ENCODE data around the gene CEP152.
"Not testable (repeated sequence)": the region's sequence is repeated elsewhere in the genome, so short reads cannot be mapped to it uniquely, and the experiment has no call there.

CEP152 gene

DNA sequence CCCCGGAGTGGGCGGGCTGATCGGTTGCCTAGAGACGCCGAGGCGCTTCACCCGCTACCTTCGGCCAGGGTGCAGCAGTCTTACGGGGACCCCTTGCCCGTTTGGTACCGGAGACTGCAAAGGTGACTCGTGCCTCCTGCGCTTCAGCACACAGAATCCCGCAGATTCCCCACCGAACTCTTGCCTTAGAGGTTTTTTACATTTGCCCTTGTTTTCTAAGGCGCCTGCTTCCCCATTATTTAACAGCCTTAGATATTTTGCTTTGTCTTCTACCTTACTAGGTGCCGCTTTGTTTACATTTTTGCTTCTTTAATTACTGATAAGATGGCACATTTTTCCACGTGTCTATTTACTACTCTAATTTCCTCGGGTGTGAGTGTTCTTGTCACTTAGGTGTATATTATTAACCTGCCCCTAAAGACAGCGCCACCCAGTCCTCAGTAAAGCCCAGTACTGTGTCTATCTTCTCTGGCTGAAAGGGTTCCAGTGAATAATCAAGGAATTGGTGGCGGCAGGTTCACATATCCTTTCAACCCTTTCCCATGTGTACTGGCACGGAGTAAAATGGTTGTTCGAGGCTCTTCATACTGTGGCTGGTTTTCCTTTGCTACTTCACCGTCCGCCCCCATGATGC is 573 bp upstream of the CEP152 start:
- DNase-seq (ENCODE audit: low read depth), result no peak

DNA sequence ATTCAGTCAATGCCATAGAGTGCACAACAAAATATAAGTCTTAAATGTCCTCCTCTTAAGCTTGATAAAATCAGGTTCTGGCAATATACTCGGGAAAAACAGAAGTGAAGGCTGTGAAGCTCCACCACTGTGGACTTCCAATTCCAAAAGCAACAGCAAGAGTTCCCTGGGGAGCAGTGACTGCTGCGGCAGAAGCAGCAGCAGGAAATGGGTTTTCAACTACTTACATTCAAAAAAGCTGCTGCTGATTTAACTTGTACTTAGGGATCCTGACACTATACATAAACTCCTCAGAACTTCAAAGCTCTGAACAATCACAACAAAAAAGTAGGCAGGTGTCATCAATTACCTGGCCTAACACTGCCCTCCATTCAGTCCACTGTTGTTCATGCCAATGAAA is 4.7 kb downstream of the CEP152 start:
- no peak for DNase-seq (ENCODE audit: low read depth)

DNA sequence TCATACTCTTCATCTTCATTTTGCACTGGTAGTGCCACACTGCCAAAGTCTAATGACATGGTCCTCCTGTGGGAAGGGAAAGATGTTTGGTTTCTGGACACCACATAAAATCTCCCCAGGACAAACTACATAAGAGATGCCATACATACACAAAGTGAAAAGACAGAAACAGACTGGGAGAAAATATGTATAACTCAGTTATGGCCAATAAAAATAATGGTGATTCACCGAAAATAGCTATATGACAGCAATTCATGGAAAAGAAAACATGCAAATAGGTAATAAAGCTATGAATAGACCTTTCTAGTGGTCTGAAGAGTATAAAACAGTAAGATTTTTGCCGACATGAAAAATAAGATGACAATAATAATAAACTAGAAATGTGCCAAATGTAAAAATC is 5.3 kb downstream of the CEP152 start:
- no peak for DNase-seq (ENCODE audit: low read depth)

DNA sequence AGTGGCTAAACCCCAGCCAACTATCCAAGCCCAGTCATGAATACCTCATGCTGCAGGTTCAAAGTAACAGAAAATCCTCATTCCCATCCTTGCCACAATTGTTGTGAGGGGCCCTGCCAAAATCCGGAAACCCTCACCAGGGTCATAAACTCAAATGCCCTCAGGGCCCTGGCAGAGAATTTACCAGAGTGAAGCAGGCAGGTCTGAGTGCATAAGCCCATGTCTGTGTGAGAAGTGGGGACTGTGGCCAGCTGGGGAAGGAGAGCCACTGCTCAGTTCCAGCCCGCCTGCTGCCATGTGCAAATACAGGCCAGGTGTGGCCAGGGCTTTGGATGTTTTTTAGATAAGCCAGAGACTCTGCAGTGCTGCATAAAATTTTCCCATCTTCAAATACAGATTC is 7.0 kb downstream of the CEP152 start:
- DNase-seq (ENCODE audit: low read depth), result no peak

DNA sequence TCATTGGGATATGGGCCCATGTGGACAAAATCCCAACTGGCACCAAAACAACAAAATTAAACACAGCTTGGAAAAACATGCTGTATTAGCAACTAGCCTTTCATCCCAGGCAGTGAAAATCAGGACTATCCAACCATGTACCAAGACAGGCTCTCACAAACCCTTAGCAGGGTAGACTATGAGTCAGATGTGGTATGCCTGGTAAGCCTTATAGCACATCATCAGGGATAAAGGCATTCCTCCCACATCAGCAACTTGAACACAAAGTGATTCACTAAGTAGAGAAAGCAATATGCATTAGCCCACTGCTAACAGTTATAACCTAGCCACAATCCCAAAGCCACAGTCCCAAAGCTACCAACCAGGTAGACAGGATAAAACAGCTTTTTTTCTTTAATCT is 8.0 kb downstream of the CEP152 start:
- peak; percentile 67 for DNase-seq (ENCODE audit: low read depth)

DNA sequence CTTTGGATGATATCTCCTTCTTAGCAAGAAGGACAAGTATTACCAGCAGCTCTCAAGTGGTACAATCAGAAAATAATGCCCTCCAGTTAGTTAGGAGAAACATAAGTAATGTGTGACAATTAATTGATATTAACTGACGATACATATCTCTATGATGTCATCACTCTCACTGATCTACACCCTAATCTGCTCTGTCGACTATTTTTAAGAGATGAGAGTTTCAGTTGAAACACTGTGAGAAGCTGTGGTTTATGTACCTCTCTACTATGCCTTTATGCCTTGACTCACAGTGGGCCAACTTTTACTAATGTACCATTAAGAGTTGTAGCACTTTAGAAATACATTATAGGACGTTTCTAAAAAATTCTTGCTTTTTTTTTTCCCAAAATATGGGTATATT is 8.6 kb downstream of the CEP152 start:
- DNase-seq (ENCODE audit: low read depth), result no peak

DNA sequence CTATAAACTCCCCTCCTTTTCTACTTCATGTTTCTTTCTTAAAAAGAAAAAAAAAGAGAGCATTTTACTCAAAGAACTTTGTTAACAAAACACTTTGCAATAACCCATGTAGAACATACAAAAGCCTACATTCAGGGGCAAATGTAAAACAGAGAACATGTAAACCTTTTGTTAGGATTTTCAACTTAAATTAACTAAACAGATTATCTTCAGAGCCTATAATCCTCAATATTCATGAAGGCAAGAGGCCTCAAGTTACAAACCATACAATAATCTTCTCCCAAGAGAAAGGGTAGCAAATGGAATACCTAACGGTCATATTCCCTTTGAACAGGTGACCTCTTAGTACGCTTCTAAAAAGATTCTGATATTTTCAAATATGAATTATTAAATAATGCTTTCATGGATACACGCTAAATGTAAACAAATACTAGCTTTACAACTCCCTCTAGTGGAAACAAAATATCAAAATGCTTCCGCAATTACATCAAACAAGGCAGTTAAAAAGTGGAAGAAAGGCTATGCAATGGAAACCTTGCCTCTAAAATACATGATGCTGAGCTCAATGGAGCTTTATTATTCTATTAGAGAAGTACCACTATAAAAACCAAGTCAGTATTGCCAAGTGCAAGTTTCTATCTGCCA is 9.9 kb downstream of the CEP152 start:
- no peak for DNase-seq (ENCODE audit: low read depth)

DNA sequence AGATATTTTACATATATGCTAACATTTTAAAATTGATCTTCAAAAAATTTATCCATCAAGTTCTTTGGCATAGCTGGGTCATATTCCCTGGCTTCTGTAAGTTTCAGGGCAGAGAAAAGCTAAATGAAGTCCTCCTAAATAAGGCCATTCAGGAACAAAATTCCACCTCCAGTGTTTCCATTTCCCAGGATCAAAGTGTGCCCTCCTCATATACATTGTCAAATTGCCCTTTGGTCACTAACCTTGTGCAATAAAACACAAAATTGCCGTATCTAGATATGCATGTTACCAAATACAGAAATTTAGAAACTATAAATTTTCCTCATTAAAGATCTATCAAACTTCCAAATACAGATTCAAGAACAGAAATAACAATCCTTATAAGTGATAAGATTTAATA is 10.6 kb downstream of the CEP152 start:
- no peak for DNase-seq (ENCODE audit: low read depth)

DNA sequence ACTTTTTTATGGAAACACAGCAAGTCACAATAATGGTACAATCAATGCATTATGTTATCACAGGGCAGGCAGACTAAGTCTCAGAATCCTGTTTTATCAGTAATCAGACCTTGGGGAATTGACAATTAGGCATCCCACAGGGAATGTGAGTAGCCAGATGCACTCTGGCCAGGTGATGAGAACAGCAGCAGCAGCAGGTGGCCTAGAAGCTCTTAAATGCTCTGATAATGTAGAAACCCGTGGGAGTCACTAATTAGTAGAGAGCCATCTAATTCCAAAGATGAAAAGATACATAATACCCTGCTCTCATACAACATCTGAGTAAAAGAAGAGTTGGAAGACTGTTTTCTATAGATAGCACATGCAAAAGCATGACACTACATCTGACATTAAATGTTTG is 12.6 kb downstream of the CEP152 start:
- DNase-seq (ENCODE audit: low read depth), result no peak

DNA sequence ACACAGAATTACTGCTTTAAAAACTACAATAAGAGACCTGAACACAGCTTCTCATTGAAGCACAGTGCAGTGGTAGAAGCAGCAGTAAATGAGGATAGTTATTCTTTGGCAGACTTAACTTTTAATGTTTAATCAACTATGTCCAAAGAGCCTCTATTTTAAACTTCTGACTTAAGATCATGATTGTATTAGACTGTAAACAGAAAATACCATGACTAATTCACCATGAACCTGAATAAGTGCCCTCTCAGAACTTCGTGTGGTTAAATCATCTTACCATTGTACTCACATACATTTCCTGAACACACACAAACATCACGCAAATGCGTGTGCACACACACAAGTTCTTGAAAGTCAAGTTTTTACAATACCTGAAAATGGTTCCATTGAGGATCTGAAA is 13.9 kb downstream of the CEP152 start:
- DNase-seq (ENCODE audit: low read depth), result no peak

DNA sequence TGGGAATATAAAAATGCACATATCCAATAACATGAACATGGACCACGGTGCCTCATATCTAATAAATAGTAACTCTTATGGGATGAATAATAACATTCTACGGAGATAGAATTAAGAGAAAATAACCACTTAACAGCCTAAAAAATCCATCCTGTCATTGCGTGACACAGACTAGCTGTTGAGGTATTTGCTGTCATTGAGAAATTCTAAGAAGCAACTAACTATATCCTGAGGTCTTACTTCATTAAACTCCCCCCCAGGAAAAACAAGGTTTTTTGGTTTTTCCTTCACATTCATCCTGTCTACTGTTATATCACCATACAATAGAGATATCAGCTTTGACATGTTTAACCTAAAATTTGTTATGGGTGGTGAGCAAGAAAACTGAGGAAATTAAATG is 14.3 kb downstream of the CEP152 start:
- DNase-seq (ENCODE audit: low read depth), result no peak

DNA sequence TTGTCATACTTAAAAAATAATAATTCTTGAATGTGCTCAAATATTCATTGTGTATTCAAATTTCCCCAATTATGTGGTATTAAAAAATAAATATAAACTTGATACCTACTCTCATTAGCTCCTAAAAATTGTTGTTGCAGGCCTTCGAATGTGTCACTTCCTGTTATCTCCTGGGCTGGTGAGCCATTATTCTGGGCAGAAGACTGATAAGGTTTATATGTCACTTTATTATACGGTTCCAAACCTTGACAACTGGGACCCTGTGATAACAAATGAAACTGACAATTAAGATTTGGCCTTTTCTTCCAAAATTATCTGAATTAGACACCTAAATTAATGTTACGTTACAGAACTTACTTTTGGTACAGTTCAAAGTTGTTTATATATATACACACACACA is 15.0 kb downstream of the CEP152 start:
- no peak for DNase-seq (ENCODE audit: low read depth)

DNA sequence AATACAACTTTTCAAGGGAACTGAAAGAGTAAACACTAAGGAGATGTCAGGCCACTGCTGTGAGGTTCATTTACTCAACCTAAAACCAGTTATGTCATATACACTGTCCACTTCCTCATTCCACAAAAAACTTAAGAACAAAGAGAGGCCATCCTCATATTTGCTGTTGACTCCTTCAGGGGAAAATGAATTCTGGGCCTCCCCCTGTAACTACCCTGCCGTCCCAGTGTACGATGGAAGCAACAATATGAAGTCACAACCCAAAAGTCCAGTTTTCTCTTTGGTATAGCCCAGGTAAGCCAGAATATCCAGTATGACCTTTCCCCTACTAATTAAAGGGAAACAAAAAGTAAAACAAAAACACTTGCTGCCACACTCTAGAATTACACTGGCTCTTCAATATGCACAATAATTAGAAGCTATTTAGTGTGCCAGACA is 16.2 kb downstream of the CEP152 start:
- DNase-seq (ENCODE audit: low read depth), result no peak

DNA sequence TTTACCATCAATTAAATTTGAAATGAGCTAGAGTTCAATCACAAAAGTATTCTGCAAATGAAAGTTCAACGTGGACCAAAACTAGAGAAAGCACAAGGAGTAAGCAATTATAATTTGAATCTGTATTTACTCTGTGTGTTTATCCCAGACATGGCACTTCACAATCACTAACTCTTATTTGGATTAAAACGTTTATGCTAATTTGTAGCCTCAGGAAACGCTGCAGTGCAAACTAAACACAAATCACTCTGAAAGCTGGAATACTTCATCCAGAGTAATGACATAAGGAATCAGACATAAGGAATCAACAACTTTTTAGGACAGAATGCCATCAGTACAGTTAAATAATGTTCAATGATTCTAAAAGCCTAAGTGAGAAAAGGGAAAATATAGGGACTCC is 18.5 kb downstream of the CEP152 start:
- DNase-seq (ENCODE audit: low read depth), result no peak

DNA sequence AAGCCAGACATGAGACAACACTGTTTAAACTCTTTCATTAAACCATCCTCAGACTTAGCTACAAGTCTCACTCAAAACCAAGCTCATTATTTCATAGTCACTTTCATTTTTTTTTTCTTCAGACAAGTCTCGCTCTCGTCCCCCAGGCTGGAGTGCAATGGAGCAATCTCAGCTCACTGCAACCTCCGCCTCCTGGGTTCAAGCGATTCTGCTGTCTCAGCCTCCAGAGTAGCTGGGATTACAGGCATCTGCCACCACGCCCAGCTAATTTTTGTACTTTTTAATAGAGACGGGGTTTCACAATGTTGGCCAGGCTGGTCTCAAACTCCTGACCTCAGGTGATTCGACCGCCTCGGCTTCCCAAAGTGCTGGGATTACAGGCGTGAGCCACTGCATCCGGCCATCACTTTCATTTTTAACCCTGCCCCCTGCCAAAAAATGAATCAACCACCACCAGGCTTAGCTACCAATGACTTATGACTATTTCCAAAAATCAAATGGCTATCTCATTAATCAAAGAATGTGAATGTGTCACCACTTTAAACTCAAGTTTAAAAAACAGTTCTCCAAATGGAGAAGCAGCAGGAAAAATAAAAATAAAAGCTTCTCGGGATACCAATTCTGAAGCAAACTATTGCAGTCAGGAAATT is 20.3 kb downstream of the CEP152 start:
- DNase-seq (ENCODE audit: low read depth), result not testable (repeated sequence)

DNA sequence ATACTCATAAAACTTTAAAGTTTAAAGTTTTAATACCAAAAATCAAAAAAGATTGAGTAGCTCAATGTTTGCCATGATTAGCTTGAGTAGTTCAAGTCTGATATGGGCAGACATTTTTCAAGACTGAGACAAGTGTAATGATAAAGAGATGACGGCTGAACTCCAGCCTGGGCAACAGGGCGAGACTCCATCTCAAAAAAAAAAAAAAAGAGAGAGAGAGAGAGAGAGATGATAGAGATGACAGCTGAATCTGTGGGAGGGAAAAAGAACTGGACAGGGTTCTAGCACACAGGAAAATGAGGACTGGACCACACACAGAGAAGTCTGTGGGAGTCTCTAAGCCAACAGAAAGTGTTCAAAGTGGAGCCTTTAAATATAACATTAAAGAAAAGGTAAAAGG is 25.2 kb downstream of the CEP152 start:
- DNase-seq (ENCODE audit: low read depth), result no peak

DNA sequence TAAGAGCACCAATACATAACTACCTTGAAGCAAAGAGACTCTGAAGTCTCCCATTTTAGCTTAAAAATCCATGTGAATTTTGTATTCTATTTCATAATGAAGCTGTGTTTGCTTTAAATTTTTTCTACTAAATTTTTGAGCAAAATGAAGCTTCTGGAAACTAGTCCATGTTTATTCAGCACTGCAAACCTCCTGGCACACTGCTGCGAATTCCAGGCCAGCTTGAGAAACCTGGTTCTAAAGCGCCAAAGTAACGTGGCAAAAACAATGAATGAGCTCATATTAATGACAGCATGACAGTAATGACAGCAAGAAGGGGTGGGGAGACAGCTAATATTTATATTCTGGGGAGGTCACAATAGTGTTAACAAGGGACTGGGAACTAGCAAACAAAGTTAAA is 25.7 kb downstream of the CEP152 start:
- no peak for DNase-seq (ENCODE audit: low read depth)

DNA sequence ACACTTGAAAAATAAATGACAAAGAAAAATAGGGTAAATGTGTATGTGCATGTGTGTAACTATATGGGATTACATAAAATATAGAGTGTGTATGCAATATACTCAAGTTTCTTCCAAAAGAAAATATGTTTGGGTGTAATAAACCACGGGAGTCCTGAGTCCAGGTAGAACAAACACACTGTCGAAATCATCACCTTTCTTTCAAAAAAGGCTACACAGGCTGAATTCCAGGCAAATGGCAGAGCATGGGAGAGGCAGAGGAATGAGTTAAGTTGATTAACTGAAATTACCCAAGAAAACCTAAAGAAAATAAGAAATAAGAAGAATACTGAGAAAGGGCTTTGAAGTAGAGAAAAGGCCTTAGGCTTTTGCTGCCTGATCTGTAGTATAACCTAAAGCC is 26.1 kb downstream of the CEP152 start:
- no peak for DNase-seq (ENCODE audit: low read depth)

DNA sequence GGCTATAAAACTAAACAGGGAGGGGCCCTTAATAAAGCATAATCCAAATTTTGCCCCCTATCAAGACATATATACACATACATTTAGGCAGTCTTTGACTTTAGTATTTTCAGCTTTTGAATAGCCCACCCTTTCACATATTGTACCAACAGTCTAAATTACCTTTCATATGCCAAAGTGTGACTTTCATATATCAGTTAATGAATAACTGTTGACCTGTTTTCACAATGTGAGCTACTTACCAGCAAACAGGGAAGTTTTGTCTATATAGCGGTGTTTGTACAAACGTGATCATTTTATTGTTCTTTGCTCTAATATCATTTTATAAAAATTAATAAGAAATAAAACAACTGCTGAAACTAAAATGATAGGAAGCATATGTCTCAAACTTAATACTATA is 28.0 kb downstream of the CEP152 start:
- DNase-seq (ENCODE audit: low read depth), result no peak

DNA sequence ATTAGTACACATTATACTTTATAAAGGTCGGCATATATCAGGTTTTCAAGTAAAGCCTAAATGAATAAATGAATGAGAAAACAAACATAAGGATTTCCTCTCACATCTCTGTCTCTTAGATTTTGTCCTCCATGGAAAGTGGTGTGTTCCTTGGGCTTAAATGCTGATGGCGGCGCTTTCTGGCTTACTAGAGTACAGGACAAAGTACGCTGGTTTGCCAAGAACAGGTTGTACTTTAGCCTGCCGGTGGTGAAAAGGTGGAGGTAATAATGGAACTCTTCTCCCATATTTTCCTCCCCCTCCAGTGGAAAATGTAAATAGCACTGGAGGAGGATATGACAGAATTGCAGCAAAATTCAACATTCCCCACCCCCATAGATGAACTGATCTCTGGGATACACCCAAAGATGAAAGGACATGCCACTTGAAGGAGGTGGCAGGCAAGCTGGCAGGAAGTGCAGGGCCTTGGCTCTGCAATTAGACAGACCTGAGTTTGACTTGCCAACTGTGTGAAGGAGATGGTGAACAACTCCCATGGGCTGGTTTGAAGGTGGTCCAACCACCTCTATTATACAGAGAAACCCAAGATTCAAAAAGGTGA is 29.3 kb downstream of the CEP152 start:
- no peak for DNase-seq (ENCODE audit: low read depth)

DNA sequence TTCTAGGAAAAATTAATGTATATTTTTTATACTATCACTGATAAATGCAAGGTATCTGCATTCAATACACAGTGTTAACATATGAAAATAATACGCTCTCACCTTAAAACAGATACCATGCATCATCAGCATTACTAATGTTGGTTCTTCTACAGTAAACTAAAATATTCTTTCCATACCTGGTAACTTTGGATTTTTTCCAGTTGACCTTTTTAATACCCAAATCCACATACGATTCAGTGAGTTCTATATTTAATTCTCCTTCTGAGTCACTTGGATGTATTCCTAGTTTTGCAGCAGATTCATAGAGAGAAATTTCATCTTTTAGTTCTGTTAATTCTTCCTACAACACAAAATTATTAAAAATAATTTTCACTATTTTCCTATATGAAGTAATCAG is 29.9 kb downstream of the CEP152 start:
- DNase-seq (ENCODE audit: low read depth), result no peak

DNA sequence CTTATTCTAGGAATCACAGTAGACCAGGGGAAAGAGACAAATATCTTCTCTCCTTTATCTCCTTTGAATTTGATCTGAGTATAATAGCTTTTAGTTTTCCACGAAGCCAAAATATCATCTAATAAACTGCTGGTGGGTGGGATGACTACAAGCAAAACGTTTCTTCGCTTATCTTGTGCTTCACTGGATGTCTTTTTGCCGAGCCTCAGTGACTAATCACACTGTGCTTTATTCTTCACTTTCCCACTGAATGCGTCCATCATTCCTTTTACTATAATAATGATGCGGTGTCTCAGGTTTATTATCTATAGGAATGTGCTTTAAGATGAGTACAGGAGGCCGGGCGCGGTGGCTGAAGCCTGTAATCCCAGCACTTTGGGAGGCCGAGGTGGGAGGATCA is 32.5 kb downstream of the CEP152 start:
- no peak for DNase-seq (ENCODE audit: low read depth)

DNA sequence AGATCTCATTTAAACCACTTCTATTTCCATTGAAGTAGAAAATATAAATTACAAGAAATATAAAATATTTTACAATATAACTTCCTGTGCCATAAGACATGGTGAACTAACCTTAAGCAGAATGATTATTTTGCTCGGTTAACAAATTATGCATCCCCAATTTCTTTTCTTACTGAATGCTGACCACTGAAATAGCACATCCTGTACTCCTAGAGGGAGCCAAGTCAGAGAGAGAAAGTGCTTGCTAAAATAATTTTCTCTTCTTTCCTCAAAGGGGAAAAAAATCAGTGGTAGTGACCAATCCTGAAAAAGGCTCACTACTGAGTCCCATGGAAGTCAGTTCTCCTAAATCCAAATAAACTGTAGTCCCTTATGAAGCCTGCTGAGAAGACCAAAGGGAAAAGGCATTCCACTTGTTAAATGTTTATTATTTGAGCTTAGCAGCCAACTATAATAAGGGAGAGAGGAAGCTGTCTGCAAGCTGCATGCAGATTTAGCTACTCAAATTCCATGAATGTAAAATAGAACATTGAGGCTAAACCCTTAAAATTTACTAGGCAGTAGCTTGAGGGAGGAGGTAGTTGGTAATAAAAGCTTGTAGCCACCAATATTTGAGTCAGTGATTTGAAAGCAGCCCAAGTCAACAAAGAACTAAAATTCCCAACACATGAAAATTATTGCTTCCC is 33.1 kb downstream of the CEP152 start:
- DNase-seq (ENCODE audit: low read depth), result no peak

Data from GM04504 (cell line).